Measurements from ENCODE around the gene SLC35A4. TPM values are rescaled to one million over a fixed set of nuclear protein-coding genes. Genes with fewer than 3 reads are reported as not detected.
A peak's percentile ranks its signal among the peaks of the same experiment; 100 is the strongest.

The SLC35A4 gene
- total RNA-seq, 1 donor from 2014 or later = 77.9 TPM

GRCh38 chr5:140544986-140545385 is 19.6 kb upstream of the SLC35A4 start:
- no peak for DNase-seq
- peaks cover 54% of the 10 kb centered on the region for H3K36me3 Mint-ChIP-seq (ENCODE audit: low read depth)
- TF ChIP-seq CTCF (IDR thresholded peaks at IDR 0.05) = no peak
- no peak for ATAC-seq (ENCODE audit: low read depth)
- POLR2A ChIA-PET = interaction anchor here (0.6 to 1.1 kb wide), 2 partner anchors 44 to 155 kb away, joined by 3 to 4 read pairs; partner anchors contain the start of gene ZMAT2
- H3K4me3 Mint-ChIP-seq = no peak overlapping the region
- peaks cover 27% of the 10 kb centered on the region for H3K4me1 Mint-ChIP-seq
- CTCF ChIA-PET = no interaction called here
- H3K27ac Mint-ChIP-seq = no peak overlapping the region
- intact Hi-C loops (cut with micrococcal nuclease) = loop anchor here (5.0 kb wide), 1 partner anchor 143 kb away; the partner anchor contains the start of gene ANKHD1
- no peaks in the 10 kb centered on the region for H3K9me3 Mint-ChIP-seq
- H3K27me3 Mint-ChIP-seq = no peaks in the 10 kb centered on the region

GRCh38 chr5:140545606-140546005 is 19.0 kb upstream of the SLC35A4 start:
- ChIA-PET CTCF (no interaction called here), POLR2A (interaction anchor here (0.7 to 4.4 kb wide), 4 partner anchors 19 to 199 kb away, joined by 3 to 39 read pairs (median 4); partner anchors contain the start of genes APBB3, HBEGF, IK and NDUFA2)
- no peaks in the 10 kb centered on the region for H3K27me3 Mint-ChIP-seq
- peaks cover 27% of the 10 kb centered on the region for H3K4me1 Mint-ChIP-seq
- ATAC-seq (ENCODE audit: low read depth) (no peak), DNase-seq (no peak)
- H3K9me3 Mint-ChIP-seq = no peaks in the 10 kb centered on the region
- peaks cover 54% of the 10 kb centered on the region for H3K36me3 Mint-ChIP-seq (ENCODE audit: low read depth)
- H3K4me3 Mint-ChIP-seq = no peak overlapping the region
- no peak for TF ChIP-seq CTCF (IDR thresholded peaks at IDR 0.05)
- no peak overlapping the region for H3K27ac Mint-ChIP-seq
- intact Hi-C loops (cut with micrococcal nuclease) = loop anchor here (5.0 kb wide), 1 partner anchor 143 kb away; the partner anchor contains the start of gene ANKHD1

GRCh38 chr5:140546851-140547507 is 17.6 kb upstream of the SLC35A4 start:
- H3K27me3 Mint-ChIP-seq = no peaks in the 10 kb centered on the region
- peaks cover 55% of the 10 kb centered on the region for H3K36me3 Mint-ChIP-seq (ENCODE audit: low read depth)
- no peaks in the 10 kb centered on the region for H3K9me3 Mint-ChIP-seq
- H3K27ac Mint-ChIP-seq = peak overlapping the region; percentile 95
- CTCF ChIA-PET = interaction anchor here (0.6 to 2.3 kb wide), 6 partner anchors 10 to 100 kb away, joined by 3 to 12 read pairs (median 4); partner anchors contain the start of genes IK, NDUFA2, SRA1 and TMCO6
- POLR2A ChIA-PET = interaction anchor here (0.7 to 4.4 kb wide), 16 partner anchors 9 to 164 kb away, joined by 3 to 39 read pairs (median 7); partner anchors contain the start of genes ANKHD1, APBB3, HARS1 and HARS2
- ATAC-seq (ENCODE audit: low read depth) (no peak), DNase-seq (no peak)
- peak overlapping the region; percentile 86 for H3K4me3 Mint-ChIP-seq
- no peak for TF ChIP-seq CTCF (IDR thresholded peaks at IDR 0.05)
- intact Hi-C loops (cut with micrococcal nuclease) = loop anchor here (1.0 to 5.0 kb wide), 7 partner anchors 10 to 164 kb away; partner anchors contain the start of genes ANKHD1, APBB3, SLC35A4 and SRA1
- H3K4me1 Mint-ChIP-seq = peaks cover 27% of the 10 kb centered on the region

GRCh38 chr5:140547508-140548299 is 16.9 kb upstream of the SLC35A4 start, which contains the start of gene EIF4EBP3:
TSS of gene EIF4EBP3 (plus strand) at chr5:140547662. CDS start at chr5:140547738, 76 bp downstream.
- no peaks in the 10 kb centered on the region for H3K27me3 Mint-ChIP-seq
- ATAC-seq (ENCODE audit: low read depth) (peak; percentile 97), DNase-seq (peak; percentile 74)
- ChIA-PET POLR2A (interaction anchor here (0.6 to 4.4 kb wide), 17 partner anchors 8 to 773 kb away, joined by 3 to 39 read pairs (median 8); partner anchors contain the start of genes ANKHD1, APBB3, HARS1 and HARS2), CTCF (interaction anchor here (0.6 to 2.3 kb wide), 6 partner anchors 10 to 99 kb away, joined by 3 to 12 read pairs (median 4); partner anchors contain the start of genes IK, NDUFA2, SRA1 and TMCO6)
- peaks cover 28% of the 10 kb centered on the region for H3K4me1 Mint-ChIP-seq
- no peak for TF ChIP-seq CTCF (IDR thresholded peaks at IDR 0.05)
- peak within 1 kb of the TSS; percentile 95 for H3K27ac Mint-ChIP-seq
- H3K4me3 Mint-ChIP-seq = peak within 1 kb of the TSS; percentile 86
- peaks cover 54% of the 10 kb centered on the region for H3K36me3 Mint-ChIP-seq (ENCODE audit: low read depth)
- intact Hi-C loops (cut with micrococcal nuclease) = loop anchor here (1.0 to 5.0 kb wide), 7 partner anchors 10 to 164 kb away; partner anchors contain the start of genes ANKHD1, APBB3, SLC35A4 and SRA1
- H3K9me3 Mint-ChIP-seq = no peaks in the 10 kb centered on the region

Measured in activated B cell treated with CpG ODN at 0.5 μM for 24 hours (primary cell).